Stimulated activated CD4-positive, alpha-beta T cell treated with anti-CD3 and anti-CD28 coated beads, Interleukin-4, amount 100 ng/mL, for 4 hours (primary cell): ENCODE data around the gene SLC9C1.

Source experiments
- DNase-seq, 2 experiments: peaks; one replicate each; pipeline ENCODE4 v3.0.0-alpha.2; 2020

The SLC9C1 gene

DNA sequence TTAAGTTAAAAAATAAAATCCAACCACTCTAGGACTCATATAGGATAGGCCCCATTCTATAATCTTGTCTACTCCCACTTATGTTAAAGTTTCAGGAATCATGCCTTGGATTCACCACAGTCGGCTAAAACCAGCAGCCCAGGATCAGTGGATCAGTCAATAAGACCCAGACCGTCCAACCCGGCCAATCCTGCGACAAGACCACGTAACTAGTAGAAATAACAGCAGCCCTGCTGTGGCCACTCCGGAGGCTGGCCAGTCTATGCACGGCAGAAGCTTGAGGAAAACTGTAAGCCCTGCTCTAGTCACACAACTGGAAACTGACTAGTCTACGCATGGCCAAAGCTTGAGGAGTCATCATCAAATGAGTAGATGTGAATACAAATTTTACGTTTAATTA, 12.8 kb upstream of the SLC9C1 start:
- DNase-seq: no peak

DNA sequence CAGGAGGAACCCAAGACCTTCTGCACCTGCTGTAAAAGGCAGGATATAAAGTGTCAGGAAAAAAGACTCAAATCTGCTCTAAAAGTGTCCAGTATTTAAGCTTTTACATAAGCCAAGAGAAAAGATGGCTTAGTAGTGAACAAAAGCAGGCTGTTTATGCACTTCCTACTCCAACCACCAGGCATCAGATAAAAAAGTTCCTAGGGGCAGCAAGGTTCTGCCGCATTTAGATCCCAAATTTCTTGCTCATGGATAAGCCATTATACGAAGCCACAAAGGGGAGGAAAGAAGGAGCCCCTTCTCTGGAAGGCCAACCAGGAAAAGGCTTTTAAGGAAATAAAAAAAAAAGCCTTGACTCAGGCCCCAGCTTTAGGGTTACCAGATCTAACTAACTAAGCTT, 10.6 kb upstream of the SLC9C1 start:
- DNase-seq: no peak

DNA sequence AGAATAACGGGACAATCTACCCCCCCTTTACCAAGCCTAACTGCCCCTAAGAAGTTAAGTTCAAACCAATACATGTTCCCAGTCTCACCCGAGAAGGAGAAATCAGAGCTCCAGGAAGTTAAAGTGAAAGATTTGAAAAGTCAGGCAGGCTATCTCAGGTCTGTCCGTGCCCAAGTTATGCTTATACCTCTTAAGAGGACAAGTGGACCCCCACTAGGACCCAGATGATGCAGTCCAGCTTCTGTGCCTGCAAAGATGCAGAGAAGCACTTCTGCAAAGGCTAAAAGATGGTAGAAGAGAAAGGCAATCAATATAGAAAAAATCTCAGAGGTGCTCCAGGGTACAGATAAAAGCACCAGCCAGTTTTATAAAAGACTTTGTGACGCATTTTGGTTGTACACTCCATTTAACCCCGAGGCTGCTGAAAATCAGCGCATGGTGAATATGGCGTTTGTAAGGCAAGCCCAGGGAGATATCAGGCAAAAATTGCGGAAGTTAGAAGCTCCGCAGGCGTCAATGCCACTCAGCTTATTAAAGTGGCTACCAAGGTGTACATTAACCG, 9.8 kb upstream of the SLC9C1 start:
- no peak for DNase-seq

DNA sequence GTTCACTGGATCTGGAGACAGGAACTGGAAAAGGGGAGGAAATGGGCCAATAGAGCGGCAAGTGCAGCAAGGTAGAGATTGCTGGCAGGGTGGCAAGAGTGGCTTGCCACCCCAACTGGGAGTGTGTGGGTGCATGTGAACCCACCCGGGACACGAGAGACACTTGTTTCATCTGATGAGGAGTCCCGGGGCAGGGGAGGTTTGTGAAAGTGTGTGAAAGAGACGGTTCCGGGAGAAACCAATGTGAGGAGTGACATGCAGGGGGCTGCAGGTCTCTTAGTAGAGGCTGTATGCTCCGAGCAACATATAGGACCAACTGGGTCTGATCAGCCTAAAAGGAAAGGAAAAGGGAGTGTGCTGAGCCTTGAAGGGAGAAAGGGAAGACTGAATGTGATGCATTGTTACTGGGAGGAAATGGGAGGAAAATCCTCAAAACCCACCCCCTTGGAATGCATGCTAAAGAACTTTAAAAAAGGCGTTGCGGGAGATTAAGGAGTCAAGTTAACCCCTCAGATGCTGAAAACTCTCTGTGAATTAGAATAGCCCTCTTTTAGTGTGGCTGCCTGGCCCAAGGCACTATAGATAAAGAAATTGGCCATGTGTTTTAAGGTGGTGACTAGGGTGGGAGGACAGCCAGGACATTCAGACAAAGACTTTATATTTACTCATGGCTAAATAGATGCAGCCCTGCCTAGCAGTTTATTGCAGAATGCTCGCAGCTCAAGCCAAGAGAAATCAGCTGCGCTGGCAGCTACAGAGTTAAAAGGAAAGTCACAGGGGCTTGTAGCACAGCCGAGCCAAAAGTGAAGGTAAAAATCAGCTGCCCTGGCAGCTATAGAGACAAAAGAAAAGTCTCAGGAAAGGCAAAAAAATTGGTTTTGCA, 9.1 kb upstream of the SLC9C1 start:
- no peak for DNase-seq

DNA sequence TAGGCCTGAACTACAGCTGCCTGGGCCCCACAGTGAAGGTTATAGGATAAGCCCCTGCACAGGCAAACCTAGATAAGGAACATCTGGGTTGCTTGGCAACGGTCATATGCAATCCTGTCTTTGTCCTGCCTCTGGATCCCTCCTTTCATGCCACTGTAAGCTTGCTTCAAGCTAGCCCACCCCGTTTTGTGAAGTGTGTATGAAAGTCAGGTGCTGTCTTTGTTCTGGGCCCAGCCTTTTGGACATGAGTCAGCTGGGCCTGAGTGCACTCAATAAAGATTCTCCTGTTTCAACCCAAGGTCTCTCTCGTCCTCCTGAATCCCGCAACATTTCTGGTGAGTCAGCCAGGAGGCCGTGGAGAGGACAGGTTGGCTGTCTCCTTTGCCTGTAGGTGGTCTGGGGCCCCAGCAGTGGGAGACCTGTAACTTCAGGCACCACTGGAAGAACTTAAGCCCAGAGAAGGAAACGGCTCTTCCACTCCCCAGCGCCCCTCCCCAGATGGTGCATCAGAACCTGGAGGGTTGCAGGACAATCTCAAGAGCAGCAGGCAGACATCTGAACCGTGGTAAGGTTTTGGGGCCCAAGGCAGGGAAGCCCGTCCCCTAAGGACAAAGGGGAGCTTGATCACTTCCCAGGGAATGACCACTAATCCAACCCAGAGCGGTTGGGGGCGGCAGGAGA, 8.3 kb upstream of the SLC9C1 start:
- no peak for DNase-seq

DNA sequence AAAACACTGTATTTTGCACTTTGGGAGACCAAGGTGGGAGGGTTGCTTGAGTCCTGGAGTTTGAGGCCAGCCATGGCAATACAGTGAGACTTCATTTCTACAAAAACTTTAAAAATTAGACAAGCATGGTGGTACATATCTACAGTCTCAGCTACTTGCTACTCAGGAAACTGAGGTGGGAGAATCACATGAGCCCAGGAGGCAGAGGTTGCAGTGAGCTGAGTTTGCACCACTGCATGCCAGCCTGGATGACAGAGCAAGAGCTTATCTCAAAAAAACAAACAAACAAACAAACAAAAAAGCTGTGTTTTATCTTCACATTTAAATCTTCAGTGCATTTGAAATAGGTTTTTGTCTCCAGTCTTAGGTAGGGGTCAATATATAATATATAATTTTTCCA, 4.8 kb upstream of the SLC9C1 start:
- DNase-seq: no peak

DNA sequence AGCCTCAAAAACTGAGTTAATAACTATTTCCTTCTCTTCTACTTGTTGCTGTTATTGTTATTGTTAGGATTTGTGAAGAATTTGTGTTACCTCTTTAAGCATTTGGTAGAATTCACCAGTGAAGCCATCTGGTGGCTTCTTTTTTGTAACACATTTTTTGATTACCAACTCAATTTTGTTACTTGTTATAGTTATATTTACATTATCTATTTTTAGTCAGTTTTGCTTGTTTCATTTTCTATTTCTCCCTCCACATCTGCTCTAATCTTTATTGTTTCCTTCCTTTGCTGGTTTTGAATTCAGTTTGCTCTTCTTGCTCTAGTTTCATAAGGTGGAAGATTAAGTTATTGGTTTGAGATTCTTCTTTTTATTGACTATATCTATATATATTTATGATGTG, 3.7 kb upstream of the SLC9C1 start:
- no peak for DNase-seq

DNA sequence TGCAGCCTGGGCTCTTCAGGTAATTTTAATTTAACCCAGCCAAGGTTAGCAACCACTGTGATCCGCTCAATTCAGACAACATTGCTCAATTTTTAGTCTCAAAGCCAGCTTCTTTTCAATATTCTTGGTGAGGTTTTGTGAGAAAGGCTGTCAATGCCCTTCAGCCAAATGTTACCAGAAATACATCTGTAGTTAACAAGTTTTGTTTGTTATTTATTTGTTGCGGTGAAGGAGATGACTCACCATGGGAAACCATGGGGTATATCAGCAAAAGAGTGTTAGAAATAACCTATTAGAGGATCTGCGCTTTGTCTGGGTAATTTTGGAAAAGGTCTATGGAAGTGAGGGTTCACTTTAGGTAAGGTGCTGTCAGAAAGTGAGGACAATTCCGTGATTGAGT, 5.0 kb downstream of the SLC9C1 start:
- no peak for DNase-seq

DNA sequence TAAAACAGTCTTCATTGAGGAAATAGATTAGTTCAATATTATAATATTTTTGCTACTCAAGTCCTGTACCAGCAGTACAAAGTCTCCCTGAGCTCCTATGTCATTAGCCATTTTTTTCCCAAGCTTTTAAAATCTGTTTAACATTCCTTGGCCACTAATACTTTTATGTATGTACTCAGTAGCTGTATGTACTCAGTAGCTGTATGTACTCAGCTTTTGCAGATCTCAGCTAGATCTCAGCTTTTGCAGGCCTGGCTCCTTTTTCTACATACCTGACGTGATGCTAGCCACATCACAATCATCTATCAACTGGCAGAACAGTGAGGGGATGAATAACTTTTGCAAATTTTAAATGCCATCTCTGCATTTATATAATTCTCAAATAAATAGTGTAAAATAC, 13.8 kb downstream of the SLC9C1 start:
- no peak for DNase-seq

DNA sequence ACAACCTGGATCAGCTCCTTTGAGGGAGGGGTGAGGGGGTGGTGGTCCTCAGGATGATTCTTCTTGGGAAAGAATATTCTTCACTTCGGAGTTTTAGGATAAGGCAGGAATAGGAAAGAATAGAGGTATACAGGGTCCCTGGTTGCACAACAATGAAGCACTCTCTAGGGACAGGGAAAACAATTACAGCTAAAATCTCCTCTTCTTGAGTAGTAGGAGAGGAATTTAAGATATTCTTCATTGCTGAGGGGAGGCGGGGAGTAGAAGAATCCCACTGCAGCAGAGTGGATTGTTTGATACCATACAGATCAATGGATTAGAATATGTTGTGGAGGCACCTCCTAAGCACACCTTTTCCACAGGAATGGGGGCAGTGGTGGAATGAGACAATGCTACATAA, 20.5 kb downstream of the SLC9C1 start:
- no peak for DNase-seq

DNA sequence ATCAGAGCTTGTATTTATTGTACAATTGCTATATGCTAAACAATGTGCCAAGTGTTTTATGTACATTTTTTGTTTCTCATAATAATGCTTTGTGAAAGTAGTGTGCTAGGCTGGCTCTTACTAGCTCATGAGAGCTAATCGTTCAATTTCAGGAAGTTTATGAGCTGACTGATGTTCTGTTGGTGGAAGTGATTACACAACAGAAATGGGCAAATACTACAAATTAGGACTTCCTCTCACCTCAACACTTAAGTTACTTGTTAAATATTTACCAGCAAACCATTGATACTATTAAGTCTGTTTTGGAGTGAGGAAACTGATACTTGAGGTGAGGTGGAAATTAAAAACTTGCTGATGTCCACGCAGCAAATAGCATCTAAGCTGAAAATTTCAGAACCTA, 32.3 kb downstream of the SLC9C1 start:
- no peak for DNase-seq

DNA sequence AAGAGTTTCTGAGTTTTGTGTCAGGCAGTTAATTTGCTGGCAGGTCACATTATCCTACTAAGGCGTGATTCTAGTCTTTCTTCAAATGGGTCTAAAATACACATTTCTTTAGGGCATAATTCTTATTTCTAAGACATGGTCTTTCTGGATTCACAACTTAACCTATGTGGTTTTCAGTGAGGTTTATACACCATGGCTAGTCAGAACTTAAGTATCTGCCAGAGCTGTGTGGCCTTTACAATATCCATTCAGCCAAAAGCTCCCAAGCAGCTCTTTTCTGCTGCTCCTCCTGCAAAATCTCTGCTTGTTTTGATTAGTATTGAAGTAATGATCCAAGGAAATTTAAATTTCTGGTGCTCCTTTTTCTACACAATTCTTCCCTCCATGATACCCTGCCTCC, 33.5 kb downstream of the SLC9C1 start:
- no peak for DNase-seq

DNA sequence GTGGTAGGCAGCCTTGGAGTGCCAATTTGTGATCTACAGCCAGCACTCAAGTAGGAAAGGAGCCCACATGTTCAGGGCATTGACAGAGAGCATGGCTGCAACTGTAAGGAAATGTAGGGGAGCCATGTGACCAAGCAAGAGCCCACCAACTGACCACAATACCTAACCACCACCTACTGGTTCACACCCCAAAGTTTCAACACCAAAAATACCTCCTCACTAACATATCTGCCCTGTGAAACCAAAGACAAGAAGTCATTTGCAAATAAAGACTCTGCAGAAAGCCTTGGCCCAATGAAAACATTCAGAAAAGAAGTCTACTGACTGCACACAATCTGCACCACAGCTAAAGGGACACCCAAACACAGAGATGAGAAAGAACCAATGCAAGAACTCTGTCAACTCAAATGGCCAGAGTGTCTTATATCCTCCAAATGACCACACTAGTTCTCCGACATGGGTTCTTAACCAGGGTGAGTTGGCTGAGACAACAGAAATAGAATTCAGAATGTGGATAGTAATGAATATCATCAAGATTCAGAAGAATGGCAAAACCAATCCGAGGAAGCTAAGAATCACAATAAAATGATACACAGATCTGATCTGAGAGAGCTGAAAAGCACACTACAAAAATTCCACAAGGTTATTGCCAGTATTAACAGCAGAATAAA, 40.6 kb downstream of the SLC9C1 start:
- no peak for DNase-seq

DNA sequence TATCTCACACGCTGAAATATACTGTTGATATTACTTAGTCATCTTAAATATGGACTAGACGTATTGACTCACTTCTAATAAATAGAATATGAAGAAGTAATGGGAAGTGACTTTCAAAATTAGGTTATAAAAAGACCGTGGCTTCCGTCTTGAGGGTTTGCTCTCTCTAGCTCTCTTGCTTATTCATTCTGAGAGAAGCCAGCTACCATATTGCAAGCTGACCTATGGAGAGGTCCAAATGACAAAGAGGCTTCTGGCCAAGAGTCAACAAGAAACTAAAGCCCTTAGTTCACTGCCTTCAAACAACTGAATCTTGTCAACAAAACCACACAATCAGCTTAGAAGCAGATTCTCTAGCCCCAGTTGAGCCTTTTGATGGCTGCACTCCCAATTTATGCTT, 46.1 kb downstream of the SLC9C1 start:
- no peak for DNase-seq

DNA sequence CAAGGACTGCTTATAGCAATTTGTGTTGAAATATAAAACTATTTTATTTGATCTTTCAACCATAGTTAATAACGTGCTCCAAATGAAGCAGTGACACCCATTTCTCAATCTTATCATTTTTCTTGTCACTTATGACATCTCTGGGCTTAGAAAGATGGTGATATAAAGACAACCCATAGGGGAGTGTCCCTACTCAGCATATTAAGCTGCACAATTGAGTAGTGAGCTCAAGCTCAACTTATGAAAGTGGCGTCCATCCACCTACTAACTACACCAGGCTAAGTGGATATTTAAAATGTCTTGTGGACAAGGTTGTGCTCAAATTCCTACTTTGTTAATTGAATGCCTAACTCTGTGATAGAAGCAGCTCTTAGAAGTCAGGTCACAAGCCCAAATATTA, 46.7 kb downstream of the SLC9C1 start:
- no peak for DNase-seq

DNA sequence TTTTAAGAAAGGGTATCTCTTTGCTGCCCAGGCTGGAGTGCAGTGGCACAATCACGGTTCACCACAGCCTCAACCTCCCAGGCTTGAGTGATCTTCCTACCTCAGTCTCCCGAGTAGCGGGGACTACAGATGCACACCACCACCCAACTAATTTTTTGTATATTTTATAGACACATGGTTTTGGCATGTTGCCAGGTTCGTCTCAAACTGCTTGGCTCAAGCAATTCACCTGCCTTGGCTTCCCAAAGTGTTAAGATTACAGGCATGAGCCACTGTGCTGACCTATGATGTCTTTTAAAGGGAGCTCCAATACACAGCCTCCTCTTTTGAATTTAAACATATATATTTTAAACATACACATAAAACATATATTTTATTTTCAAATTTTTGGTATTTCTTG, 60.9 kb downstream of the SLC9C1 start:
- no peak for DNase-seq

DNA sequence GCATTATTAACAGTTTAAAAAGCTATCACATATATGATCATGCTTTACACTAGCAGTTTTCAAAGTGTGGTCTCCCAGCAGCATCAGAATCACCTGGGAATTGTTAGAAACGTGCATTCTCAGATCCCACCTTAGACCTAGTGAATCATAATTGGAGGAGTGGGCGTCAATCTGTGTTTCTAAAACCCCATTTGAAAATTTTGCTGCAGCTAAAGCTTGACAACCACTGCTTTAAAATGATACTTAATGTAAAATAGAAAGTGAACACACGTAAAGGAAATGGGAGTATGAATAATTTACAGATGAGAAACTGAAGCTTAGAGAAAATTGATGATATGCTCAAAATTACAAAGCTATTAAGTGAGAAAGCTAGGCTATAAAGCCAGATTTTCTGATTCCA, 62.3 kb downstream of the SLC9C1 start:
- DNase-seq: no peak

DNA sequence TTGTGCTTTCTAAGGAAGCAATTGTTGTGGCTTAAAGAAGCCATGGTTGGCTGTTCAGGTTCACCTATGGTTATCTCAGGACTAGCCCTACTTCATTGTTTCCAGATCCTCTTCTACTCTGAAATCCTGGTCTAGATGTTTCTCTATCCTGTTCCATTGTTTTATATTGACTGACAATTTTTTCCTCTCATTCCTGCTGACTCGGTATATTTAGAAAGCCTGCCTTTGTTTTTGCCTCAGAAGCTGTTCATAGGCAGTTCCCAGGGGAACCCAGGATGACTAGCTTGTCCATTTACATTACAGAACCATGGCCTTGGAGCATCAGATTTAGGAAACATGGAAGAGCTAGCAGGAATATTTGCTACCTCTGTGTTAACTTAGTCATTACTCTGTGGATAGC, 64.0 kb downstream of the SLC9C1 start:
- DNase-seq: no peak

DNA sequence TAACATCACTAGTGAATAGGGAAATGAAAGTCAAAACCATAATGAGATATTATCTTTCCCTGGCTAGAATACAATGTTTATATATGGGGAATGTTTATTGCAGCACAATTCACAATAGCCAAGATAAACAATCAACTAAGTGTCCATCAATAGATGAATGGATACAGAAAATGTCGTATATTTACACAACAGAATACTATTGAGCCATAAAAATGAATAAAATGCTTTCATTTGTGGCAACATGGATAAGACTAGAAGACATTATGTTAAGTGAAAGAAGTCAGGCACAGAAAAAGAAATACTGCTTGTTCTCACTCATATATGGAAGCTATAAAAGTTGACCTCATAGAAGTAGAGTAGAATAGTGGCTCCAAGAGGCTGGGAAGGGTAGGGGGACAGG, 65.2 kb downstream of the SLC9C1 start:
- no peak for DNase-seq

DNA sequence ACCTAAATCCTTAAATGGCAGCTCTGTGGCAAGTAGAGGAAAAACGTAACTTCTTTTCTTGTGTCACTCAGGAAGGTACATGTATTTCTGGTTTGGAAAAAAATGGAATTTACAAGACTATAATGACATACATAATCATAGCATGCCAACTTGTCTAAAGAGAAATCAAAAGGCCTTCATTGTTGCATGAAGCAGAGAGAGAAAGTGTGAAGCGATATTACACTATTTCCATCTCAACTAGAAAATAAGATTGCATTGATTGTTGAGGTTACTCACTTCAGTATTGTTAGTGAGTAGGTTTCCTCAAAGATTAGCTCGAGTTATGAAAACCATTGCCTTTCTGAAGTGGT, 93.7 kb downstream of the SLC9C1 start:
- DNase-seq: no peak

DNA sequence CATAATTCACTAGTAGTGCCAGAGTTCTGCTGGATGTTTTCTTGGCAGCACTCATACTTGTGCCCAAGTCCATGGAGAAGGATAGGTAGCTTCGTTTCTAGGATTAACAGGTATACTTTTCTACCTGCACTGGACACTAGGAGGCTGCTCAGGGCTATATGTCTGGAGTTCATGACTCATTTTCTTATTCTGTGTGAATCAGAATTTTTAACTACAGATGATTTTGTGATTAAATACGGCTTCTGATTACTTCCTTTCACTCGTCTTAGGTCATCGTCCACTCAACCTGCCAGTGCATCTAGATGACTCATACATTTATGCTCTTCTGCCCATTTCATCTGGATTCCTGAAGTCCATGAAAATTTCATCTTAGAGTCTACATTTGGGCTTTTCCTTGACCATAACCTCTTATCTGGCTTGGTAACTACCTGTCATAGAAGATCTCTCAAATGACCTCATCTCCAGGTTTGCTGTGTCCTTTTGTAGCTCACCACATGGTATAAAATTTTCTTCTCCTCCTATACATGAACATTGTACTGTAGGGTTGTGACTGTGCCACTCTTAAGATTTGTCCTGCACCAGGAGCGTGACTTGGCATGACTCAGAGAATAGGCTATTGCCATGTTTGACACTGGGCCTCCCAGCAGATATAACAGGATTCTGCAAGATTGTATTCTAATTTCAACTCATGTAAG, 94.2 kb downstream of the SLC9C1 start:
- no peak for DNase-seq

DNA sequence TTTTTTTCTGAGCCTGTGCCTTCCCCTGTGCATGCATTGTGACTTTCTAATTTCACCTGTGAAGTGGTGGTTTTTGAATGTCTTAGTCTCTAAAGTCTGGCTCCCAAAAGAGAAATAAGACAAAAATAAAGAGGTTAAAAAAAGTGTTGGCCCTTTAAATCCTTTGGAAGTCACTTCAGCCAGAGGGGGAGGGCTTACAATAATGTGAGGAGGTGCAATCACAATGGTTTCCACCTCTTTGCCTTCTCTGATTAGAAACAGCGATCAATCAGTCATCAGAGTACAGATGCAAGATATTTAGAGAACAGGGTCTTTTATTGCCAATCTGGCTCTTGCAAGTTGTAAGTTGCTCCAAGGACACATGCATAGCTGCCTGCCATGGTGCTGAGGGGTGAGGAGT, 96.9 kb downstream of the SLC9C1 start:
- no peak for DNase-seq

DNA sequence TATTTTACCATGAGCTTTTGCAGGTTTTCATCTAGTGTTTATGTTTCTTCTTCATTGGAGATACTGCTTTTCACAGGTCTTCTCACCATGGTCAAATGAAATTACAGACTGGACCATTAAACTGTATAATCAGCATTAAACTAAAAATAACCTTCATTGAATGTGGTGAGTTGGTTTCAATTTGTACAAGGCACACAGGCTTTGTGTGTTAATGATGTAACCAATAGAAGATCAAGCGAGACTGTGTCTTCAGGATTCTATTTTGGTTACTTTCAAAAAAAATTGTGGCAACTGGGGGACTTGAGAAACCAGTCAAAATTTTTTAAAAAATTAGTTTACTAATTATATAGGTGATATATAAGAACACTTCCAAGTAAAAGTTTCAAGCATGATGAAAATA, 106.7 kb downstream of the SLC9C1 start:
- DNase-seq: no peak
